LNCaP clone FGC (cell line): ENCODE results near the gene BRD1.

ENCODE experiments used
- DNase-seq: peaks from one replicate; pipeline ENCODE4 v3.0.0-alpha.2; 2011; ENCODE audit warnings: low read depth
- H3K4me3 ChIP-seq: 2 replicates; pipeline ENCODE4 v1.5.1; 2011; ENCODE audit warnings: mild to moderate bottlenecking, low read depth, low read length, control low read depth
- CTCF ChIP-seq: IDR thresholded peaks from 2 replicates; pipeline ENCODE4 v1.5.1; 2012; ENCODE audit warnings: mild to moderate bottlenecking; ENCODE audit not compliant: control insufficient read depth, insufficient read depth; ENCODE audit errors: extremely low read depth

BRD1 gene

GRCh38 chr22:49738006-49738405 is 89.7 kb downstream of the BRD1 start:
- no peak for TF ChIP-seq CTCF
- DNase-seq, result no peak
- H3K4me3 ChIP-seq, result no peak overlapping the region

- no peak overlapping the region for H3K4me3 ChIP-seq
- TF ChIP-seq CTCF, result no peak
- DNase-seq, result no peak
These were observed 90.5 kb downstream of the BRD1 start for GRCh38 chr22:49737101-49737551.

GRCh38 chr22:49736538-49736937 is 91.1 kb downstream of the BRD1 start:
- no peak for TF ChIP-seq CTCF
- H3K4me3 ChIP-seq, result no peak overlapping the region
- no peak for DNase-seq

GRCh38 chr22:49735901-49736421 is 91.7 kb downstream of the BRD1 start:
- no peak for TF ChIP-seq CTCF

GRCh38 chr22:49735411-49735900 is 92.2 kb downstream of the BRD1 start:
- no peak for TF ChIP-seq CTCF
- no peak for DNase-seq
- H3K4me3 ChIP-seq, result no peak overlapping the region

More at GRCh38 chr22:49735901-49736421, 91.7 kb downstream of the BRD1 start:
- no peak overlapping the region for H3K4me3 ChIP-seq
- no peak for DNase-seq

GRCh38 chr22:49734882-49735281 is 92.8 kb downstream of the BRD1 start:
- no peak for TF ChIP-seq CTCF
- no peak for DNase-seq
- H3K4me3 ChIP-seq, result no peak overlapping the region

- TF ChIP-seq CTCF, result no peak
- no peak overlapping the region for H3K4me3 ChIP-seq
- DNase-seq, result no peak
These were observed 93.3 kb downstream of the BRD1 start for GRCh38 chr22:49734390-49734789.
